Fibroblast of lung (primary cell): ENCODE results near the gene TRAPPC2. TPM values are rescaled to one million over a fixed set of nuclear protein-coding genes. Genes with fewer than 3 reads are reported as not detected.

Experiments
- DNase-seq, 2 donors: peaks; one replicate each; pipeline versions ENCODE4 v3.0.0 to v3.0.0-alpha.2; 2010; ENCODE audit warnings: low read depth in 2 of 2
- H2AFZ ChIP-seq: 2 replicates; pipeline ENCODE4 v1.5.1; 2012; ENCODE audit warnings: low read length, control low read depth, inconsistent platforms
- H3K27ac ChIP-seq: 2 replicates; pipeline ENCODE4 v1.5.1; 2011; ENCODE audit warnings: low read length, control low read depth; ENCODE audit not compliant: insufficient read depth
- H3K27me3 ChIP-seq: 2 replicates; pipeline ENCODE4 v1.5.1; 2011; ENCODE audit warnings: mild to moderate bottlenecking, low read length; ENCODE audit not compliant: control insufficient read depth, insufficient read depth
- H3K36me3 ChIP-seq: 2 replicates; pipeline ENCODE4 v1.5.1; 2011; ENCODE audit warnings: low read length; ENCODE audit not compliant: control insufficient read depth, insufficient read depth
- H3K4me1 ChIP-seq: 2 replicates; pipeline ENCODE4 v1.5.1; 2011; ENCODE audit warnings: low read length; ENCODE audit not compliant: control insufficient read depth, insufficient read depth; ENCODE audit errors: extremely low read depth
- H3K4me2 ChIP-seq: 2 replicates; pipeline ENCODE4 v1.5.1; 2011; ENCODE audit warnings: low read length, control low read depth; ENCODE audit not compliant: insufficient read depth; ENCODE audit errors: extremely low read depth
- H3K4me3 ChIP-seq, 4 experiments: fragments of 200-600 bp in 1 of 4; sonication (generic) in 1 of 4; replicated peaks in 1 of 4; 2 replicates each; pipeline ENCODE4 v1.5.1; 2011 to 2016; ENCODE audit warnings: low read length in 4 of 4, low read depth in 3 of 4, mild to moderate bottlenecking in 3 of 4, control low read depth in 2 of 4, inconsistent platforms in 1 of 4, mixed read lengths in 1 of 4; ENCODE audit not compliant: insufficient read depth in 1 of 4; ENCODE audit errors: control extremely low read depth in 1 of 4
- H3K79me2 ChIP-seq: 2 replicates; pipeline ENCODE4 v1.5.1; 2012; ENCODE audit warnings: mild to moderate bottlenecking, low read length, inconsistent platforms; ENCODE audit not compliant: control insufficient read depth, insufficient read depth
- H3K9ac ChIP-seq: 2 replicates; pipeline ENCODE4 v1.5.1; 2011; ENCODE audit warnings: mild to moderate bottlenecking, low read length, control low read depth; ENCODE audit not compliant: insufficient read depth
- H3K9me3 ChIP-seq: 2 replicates; pipeline ENCODE4 v1.5.1; 2012; ENCODE audit warnings: low read depth, low read length; ENCODE audit not compliant: control insufficient read depth, insufficient read depth
- H4K20me1 ChIP-seq: 2 replicates; pipeline ENCODE4 v1.5.1; 2011; ENCODE audit warnings: low read length; ENCODE audit not compliant: control insufficient read depth, insufficient read depth; ENCODE audit errors: extremely low read depth
- EZH2 ChIP-seq: IDR thresholded peaks from 2 replicates; pipeline ENCODE4 v1.5.1; 2012; ENCODE audit warnings: low read length, control low read depth, mild to moderate bottlenecking; ENCODE audit errors: missing control alignments
- polyA plus RNA-seq, 2 donors: library from polyadenylated mRNA; depleted of rRNA in 1 of 2; stranded (reverse) in 1 of 2; unstranded in 1 of 2; fragments of >200 nt; gene quantifications; 2 replicates each; pipeline ENCODE4 v1.2.1, GENCODE V29; 2011 to 2012; ENCODE audit warnings: missing spikeins in 1 of 2
- total RNA-seq: library from RNA; depleted of rRNA; stranded (reverse); fragments of >200 nt; gene quantifications from 2 replicates; pipeline ENCODE4 v1.2.1, GENCODE V29; 2014
- TF ChIP-seq, protein P1 (sequence below), 2 donors: IDR thresholded peaks in 1 of 2; conservative IDR thresholded peaks in 1 of 2; 1 replicate in 1 of 2; 2 replicates in 1 of 2; pipeline ENCODE4 v1.5.1; 2011 to 2012; ENCODE audit warnings: low read length in 2 of 2, control low read depth in 1 of 2, inconsistent platforms in 1 of 2, low read depth in 1 of 2, mild to moderate bottlenecking in 1 of 2

Gene TRAPPC2
- total and polyA plus RNA-seq, 2 donors (not counting 1 experiment from before 2014, with no cell fraction given), result 16.0 to 22.0 TPM

GRCh38 chrX:13664020-13664419, 70.4 kb downstream of the TRAPPC2 start:
- no peaks in the 10 kb centered on the region for H4K20me1 ChIP-seq
- DNase-seq, result no peak
- no peak overlapping the region for H3K9ac ChIP-seq
- no peaks in the 10 kb centered on the region for H3K27me3 ChIP-seq
- no peak overlapping the region for H2AFZ ChIP-seq
- H3K9me3 ChIP-seq, result no peaks in the 10 kb centered on the region
- H3K79me2 ChIP-seq, result no peaks in the 10 kb centered on the region
- no peaks in the 10 kb centered on the region for H3K36me3 ChIP-seq
- H3K4me1 ChIP-seq, result no peaks in the 10 kb centered on the region
- H3K27ac ChIP-seq, result no peak overlapping the region
- no peak overlapping the region for H3K4me3 ChIP-seq
- TF ChIP-seq EZH2, result no peak
- TF ChIP-seq, protein P1, sequence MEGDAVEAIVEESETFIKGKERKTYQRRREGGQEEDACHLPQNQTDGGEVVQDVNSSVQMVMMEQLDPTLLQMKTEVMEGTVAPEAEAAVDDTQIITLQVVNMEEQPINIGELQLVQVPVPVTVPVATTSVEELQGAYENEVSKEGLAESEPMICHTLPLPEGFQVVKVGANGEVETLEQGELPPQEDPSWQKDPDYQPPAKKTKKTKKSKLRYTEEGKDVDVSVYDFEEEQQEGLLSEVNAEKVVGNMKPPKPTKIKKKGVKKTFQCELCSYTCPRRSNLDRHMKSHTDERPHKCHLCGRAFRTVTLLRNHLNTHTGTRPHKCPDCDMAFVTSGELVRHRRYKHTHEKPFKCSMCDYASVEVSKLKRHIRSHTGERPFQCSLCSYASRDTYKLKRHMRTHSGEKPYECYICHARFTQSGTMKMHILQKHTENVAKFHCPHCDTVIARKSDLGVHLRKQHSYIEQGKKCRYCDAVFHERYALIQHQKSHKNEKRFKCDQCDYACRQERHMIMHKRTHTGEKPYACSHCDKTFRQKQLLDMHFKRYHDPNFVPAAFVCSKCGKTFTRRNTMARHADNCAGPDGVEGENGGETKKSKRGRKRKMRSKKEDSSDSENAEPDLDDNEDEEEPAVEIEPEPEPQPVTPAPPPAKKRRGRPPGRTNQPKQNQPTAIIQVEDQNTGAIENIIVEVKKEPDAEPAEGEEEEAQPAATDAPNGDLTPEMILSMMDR (conservative IDR thresholded peaks at IDR 0.05 in 1 of 2, IDR thresholded peaks at IDR 0.05 in 1 of 2; ENCODE audit: low read depth in 1 of 2, low read length in 2 of 2), result no peak
- no peak overlapping the region for H3K4me2 ChIP-seq

- Histone ChIP-seq H3K9ac (no peak overlapping the region), H2AFZ (no peak overlapping the region), H3K27me3 (no peaks in the 10 kb centered on the region), H3K4me2 (peak overlapping the region; percentile 27), H3K27ac (no peak overlapping the region), H3K9me3 (no peaks in the 10 kb centered on the region), H3K36me3 (no peaks in the 10 kb centered on the region), H3K4me1 (no peaks in the 10 kb centered on the region), H3K4me3 (no peak overlapping the region), H3K79me2 (no peaks in the 10 kb centered on the region), H4K20me1 (no peaks in the 10 kb centered on the region)
- DNase-seq, result peak; percentile 35 to 56
- TF ChIP-seq, protein P1 (conservative IDR thresholded peaks at IDR 0.05 in 1 of 2, IDR thresholded peaks at IDR 0.05 in 1 of 2; ENCODE audit: low read depth in 1 of 2, low read length in 2 of 2), result no peak
- no peak for TF ChIP-seq EZH2
These were observed 72.0 kb downstream of the TRAPPC2 start for GRCh38 chrX:13662355-13662791.

Other genes with a start within 250 kb of the TRAPPC2 start
- 0.17 and 2.1 TPM in 2 replicates for gene EGFL6, start 165.0 kb downstream of the TRAPPC2 start, total RNA-seq
- gene EGFL6, start 165.0 kb downstream of the TRAPPC2 start, polyA plus RNA-seq, result 0.32 and 0.71 TPM in 2 replicates
- 4.6 and 7.3 TPM in 2 replicates for gene TCEANC, start 81.5 kb downstream of the TRAPPC2 start, total RNA-seq
- 1.6 and 2.3 TPM in 2 replicates for gene TCEANC, start 81.5 kb downstream of the TRAPPC2 start, polyA plus RNA-seq
- gene RAB9A, start 45.5 kb downstream of the TRAPPC2 start, total RNA-seq, result 30.3 and 40.3 TPM in 2 replicates
- 43.1 and 44.2 TPM in 2 replicates for gene RAB9A, start 45.5 kb downstream of the TRAPPC2 start, polyA plus RNA-seq
- 11.3 and 15.5 TPM in 2 replicates for gene OFD1, start 128 bp upstream of the TRAPPC2 start, total RNA-seq
- gene OFD1, start 128 bp upstream of the TRAPPC2 start, polyA plus RNA-seq, result 7.6 and 8.2 TPM in 2 replicates
- gene GPM6B, start 82.5 kb upstream of the TRAPPC2 start, total RNA-seq, result 0.99 and 1.0 TPM in 2 replicates
- 5.2 TPM in 2 replicates for gene GPM6B, start 82.5 kb upstream of the TRAPPC2 start, polyA plus RNA-seq